HG02840 (cell line): ENCODE data around the gene TBC1D20.

ENCODE experiments used
- ATAC-seq: cut with Tn5 transposase; IDR thresholded peaks from one replicate; pipeline ENCODE4 v1.9.1; 2021; ENCODE audit warnings: mild to moderate bottlenecking, moderate library complexity, moderate number of reproducible peaks; ENCODE audit not compliant: unreplicated experiment, low FRiP score

Gene TBC1D20

DNA sequence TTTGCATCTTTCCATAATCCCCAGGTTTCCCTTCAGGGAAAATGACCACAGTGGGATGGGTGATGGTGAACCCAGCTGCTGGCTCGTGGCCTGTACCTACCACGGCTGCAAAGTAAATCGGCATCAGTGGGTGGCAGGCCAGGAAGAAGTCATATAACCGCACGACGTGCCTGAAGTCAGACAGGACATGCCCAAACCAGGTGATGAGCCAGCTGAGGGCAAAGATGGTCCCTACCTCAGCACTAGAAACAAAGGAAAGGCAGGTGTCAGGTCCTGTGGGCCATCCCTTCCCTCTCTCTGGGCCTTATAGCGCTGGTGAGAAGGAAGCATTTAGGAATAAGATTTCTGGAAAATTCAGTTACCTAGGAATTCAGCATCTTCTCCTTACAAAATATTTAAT lies 22.2 kb downstream of the TBC1D20 start:
- ATAC-seq = no peak

DNA sequence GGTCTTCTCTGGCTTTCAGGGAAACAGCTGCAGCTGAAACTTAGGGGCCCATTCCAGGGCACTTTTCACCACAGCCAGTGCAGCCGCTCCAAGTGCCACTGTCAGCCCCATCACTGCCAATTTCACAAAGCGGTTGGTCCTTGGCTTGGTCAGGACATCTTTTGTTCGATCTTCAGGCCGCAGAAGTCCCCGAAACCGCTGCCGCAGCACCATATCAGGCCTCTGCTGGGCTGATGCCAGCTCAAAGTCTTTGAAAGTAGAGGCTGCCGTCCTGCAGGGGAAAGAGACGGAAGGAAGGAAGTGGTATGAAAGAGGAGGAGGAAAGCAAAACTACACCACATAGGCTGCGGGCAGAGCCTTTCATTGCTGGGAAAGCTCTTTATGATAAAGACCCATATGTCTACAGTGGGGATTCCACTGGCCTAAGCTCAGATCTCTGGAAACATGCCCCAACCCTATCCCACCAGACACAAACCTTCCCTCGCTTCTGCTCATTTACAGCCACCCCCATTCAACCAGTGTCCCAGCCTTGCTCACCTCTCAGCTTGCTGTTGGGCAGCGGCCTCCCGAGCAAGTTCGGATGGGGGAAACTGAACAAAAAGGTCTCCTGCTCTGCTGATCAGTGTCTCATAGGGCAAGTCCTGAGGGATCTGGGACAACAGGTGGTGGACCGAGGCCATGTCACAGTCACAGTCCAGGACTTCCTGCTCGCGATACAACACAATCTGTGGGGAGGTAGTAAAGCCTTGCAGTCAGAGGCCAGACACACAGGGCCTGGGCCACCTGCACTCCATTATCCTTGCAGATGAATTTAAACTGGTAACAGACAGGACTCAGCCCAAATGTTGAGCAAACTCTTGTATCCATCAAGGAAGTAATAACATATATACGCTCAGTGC lies 23.5 kb downstream of the TBC1D20 start:
- ATAC-seq = no peak

DNA sequence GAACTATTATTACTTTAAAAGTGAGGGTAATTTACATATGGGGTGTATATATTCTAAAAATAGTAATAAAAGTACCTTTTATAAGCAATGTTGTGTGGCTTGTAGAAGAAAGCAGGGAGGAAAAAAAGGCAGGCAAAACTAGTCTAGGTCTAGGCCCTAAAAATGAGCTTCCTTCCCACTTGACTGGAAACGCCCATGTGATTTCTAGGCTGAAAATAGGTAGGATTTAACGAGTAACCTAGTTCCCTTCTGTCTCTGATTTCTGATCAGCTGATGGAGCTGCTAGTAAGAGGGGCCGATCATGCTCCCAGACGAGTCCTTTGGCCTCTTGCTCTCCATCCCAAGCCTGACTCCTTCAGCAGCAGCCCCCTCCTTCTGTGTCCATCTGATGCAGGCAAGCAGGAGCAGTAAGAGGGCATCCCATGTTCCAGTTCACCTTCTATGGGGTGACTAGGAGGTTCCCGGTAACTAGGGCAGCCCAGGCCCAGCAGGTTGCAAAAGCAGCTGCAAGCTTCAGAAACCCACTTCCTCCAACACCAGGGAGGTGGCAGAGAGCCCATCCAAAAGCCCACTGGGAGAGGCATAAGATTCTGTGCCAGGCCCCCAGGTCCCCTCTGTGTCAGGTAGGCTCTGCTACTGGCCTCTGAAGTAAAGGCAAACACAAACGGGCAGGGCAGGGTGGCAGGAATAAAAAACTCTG lies 24.4 kb downstream of the TBC1D20 start:
- no peak for ATAC-seq

DNA sequence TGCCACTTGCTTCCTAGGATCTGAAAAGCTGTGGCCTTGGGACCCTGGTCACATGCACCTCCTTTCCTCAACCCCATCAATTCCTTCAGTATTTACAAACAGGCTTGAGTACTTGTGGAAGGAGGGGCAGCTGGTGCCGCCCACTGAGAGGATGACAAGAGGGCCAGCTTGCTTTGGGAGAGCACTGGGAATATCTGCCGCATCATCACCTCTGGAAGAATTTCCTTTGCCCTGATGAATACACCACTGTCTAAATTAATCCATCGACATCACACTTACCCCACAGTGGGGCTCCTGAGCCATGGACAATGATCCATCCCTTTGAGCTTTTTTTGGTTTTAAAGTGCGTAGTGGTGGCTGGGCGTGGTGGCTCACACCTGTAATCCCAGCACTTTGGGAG lies 25.9 kb downstream of the TBC1D20 start:
- no peak for ATAC-seq

DNA sequence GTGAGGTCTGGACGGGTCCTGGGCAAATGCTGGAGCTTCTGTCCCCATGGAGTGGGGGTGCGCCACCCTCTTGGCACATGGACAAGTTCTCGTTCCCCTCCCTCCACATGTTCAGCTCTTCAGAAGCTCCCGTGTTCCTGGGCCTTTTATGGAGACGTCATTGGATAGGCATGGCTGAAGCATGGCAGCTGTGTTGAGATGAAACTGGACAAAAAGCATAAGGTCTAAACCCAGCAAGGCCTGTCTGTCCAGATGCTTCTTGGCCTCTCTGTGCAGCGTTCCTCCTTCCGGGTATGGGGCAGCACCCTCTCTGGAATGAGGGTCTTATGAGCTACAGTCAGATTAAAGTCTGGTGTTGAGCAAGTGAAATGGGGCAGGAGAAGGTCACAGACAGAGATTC lies 26.8 kb downstream of the TBC1D20 start:
- no peak for ATAC-seq

DNA sequence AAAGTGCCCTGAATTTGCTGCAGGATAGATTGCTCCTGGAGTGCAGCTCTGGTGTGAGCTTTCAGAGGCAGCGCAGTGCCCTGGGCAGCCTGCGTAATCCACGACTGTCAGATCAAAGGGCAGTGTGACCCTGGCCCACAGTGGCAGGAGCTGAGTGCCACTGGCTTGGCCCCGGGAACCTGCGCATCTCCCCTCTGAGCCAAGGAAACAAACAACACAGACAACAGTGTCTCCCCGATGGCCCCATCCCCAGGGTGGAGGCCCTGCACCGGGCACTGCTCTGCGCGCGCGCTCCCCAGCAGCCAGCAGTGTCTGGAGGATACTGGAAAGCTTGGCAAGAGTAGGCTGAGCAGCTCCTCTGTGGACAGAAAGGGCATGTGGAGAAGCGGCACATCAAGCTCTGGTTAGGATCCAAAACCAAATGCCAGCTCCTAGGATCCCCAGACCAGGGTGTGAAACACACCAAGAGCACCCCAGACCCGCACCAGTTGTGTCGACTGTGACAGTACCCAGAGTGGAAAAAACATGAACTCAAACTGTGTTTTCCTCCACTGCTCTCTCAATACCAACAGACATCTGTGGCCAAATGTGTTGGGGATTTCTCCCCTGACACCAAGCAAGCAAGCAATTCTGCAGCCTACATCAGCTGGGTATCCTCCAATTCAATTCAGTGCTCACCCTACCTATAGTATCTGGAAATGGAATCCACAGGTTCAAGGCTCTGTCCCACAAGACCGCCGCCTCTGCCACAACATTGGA lies 27.5 kb downstream of the TBC1D20 start:
- no peak for ATAC-seq

DNA sequence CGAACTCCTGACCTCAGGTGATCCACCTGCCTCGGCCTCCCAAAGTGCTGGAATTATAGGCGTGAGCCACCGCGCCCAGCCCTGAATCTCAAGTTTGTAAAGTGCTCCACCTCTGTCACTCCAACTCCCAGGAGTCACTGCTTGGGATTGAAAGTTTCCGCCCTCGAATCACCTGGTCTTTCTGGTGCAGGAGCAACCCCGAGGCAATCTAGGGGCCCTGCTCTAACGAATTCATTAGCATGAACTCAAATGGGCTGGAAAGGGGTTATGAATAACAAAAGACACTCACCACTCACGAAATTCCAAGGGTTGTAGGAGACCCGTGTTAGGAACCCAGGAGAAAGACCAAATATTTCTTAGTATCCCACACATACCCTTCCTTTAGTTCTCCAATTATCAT lies 28.1 kb downstream of the TBC1D20 start:
- ATAC-seq = no peak

DNA sequence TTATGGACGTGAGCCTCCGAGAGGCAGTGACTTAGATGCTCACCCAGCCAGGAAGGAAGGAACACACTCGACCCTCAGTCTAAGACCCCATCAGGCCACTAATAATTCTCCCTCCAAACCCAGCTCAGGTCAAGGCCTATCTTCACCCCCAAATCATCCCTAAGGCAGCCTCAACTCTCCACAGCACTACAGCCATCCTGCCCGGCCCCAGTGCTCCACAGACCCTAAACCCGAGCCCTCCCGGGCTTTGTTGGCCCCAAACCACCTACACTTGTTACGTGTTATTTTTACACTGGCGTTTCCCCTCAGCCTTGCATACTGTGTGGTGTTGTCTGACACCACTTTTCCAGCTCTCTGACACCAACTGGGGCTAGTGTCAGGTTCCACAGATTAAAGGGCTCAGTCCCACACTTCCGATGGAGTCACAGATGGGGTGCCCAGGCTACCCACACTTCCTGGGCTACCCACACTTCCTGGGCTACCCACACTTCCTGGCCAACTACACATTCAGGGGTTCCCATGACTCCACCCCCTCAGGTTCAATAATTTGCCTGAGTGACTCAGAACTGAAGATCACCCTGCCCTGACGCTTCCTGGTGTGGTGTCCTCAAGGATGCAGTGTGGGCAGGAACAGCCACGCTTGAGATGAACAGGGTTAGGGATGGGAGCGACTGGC lies 28.9 kb downstream of the TBC1D20 start:
- peak; percentile 51 for ATAC-seq

DNA sequence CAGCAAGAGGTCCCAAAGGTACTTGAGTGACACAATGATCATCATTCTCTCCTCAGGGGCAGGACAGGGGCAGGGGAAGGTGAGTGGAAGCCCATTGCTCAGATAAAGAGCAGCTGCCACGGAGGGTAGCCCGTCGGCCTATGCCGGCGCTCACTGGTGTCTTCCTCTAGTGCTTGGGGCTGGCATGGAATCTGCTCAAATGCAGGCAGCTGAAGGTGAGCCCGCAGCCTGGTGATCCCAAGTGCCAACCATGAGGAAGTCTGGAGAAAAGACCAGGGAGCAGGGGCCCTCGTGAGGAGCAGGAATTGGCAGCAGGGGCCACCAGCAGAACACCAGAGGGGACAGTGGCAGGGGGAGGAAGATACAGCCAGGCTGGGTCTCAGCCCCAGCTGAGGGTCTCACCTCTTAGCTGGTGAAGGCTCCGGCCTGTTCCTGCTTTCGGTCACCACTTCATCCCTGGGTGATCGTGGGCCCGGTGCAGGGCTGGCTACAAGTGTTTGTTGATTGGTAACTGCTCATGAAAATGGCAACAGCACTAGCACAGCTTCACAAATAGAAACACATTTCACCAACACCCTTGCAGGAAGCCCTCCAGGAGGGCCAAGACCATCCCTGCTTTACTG lies 29.5 kb downstream of the TBC1D20 start:
- no peak for ATAC-seq

DNA sequence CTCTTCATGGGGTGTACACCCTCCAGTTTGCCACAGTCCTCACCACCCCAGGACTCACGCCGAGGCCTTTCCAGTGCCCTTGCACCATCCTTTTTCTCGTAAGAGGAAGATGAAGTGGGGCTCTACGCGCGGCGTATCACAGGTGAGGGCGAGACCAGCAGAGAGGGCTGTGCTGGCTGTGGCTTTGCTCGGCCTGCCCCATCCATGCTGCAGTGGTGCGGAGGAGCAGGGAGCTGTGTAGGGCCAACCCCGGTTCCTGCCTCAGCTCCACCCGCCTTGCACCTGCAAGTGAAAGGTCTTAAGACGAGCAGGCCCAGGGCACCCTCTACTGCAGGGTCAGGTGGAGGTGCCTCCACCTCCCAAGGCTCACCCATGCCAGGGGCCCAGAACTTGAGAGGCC lies 30.1 kb downstream of the TBC1D20 start:
- no peak for ATAC-seq

DNA sequence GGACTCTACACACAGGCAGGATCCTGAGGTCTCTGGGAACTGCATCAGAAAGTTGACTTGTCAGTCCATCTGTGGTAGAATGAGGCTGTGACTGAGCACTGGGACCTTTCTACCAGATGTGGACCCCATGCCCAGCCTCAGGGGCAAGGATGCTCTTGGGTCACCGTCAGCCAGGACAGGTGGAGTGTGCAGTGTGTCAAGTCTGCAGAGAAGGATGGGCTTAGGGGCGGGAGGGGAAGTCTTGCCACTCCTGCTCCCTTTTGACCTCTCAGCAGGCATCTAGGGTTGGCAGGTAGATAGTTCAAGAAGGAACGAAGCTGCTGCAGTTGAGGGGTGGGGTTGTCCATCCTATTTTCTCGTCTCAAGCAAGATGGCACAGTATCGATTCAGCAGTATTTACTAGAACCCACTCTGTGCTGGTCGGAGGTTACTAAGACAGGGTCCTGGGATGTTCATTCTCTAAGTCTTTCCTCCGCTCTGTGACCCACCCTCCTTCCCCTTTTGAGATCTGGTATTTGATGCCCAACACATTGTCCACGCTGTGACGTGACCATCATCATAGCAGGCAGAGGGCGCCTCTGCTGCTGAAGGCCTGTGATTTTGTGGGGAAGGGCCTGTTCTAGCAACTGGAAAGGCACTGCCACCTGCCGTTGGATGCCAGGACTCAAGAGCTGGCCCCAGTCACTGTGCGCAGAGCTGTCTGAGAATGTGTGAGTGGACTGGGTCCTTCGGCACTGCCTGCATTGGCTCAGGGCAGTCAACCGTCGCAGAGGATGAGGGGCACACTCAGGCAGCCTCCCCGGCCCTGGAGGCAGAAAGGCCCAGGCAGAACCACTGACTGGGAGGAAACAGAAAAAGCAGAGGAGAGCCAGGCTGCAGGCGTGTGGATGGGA lies 31.1 kb downstream of the TBC1D20 start:
- ATAC-seq = no peak

DNA sequence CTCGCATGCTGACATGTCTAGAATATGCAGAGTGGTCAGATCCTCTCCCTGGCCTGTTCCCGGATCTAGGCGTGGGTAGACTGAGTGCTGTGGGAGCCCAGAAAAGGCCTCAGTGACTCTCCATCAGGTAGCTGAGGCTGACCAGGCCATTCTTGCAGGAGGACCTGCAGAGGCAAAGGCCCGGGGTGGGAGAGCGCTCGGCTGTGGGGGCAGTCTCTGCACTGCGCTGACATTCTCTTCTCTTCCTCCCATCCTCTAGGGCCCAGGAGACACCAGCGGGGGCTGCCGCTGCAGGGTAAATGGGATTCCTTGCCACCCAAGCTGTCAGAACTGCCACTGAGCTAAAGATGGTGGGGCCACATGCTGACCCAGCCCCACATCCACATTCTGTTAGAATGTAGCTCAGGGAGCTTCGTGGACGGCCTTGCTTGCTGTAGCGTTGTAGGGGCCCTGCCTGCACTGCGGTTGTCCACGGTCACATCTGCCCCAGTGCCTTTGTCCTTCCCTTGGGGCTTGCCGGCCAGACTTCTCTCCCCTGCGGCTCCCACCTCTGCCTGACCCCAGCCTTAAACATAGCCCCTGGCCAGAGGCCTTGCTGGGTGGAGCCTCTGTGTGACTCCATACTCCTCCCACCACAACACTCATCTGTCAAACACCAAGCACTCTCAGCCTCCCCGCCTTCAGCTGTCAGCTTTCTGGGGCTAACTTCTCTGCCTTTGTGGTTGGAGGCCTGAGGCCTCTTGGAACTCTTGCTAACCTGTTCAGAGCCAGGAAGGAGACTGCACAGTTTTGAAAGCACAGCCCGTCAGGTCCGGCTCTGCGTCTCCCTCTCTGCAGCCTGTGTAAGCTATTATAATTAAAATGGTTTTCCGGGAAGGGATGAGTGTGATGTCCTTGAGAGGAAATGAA lies 32.0 kb downstream of the TBC1D20 start:
- ATAC-seq = no peak

DNA sequence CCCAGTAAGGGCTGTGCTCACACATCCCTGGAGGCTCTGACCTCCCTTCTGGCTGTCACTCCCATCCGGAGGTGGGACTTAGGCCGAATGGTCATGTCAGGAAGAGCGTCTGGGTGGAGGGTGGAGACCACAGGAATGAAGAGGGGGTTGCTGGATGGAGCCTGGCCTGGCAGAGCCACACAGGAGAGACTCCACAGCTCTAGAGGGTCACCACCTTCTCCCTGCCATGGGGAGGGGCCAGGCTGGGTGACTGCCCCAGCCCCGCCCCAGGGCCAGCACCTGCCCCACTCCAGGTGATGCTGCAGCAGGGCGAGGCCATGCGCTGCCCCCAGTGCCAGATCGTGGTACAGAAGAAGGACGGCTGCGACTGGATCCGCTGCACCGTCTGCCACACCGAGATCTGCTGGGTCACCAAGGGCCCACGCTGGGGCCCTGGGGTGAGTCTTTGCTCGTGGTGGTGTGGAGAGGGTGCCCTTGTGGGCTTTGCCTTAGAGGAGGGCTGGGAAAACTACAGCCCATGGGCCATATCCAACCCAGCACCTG lies 33.6 kb downstream of the TBC1D20 start:
- ATAC-seq = no peak

DNA sequence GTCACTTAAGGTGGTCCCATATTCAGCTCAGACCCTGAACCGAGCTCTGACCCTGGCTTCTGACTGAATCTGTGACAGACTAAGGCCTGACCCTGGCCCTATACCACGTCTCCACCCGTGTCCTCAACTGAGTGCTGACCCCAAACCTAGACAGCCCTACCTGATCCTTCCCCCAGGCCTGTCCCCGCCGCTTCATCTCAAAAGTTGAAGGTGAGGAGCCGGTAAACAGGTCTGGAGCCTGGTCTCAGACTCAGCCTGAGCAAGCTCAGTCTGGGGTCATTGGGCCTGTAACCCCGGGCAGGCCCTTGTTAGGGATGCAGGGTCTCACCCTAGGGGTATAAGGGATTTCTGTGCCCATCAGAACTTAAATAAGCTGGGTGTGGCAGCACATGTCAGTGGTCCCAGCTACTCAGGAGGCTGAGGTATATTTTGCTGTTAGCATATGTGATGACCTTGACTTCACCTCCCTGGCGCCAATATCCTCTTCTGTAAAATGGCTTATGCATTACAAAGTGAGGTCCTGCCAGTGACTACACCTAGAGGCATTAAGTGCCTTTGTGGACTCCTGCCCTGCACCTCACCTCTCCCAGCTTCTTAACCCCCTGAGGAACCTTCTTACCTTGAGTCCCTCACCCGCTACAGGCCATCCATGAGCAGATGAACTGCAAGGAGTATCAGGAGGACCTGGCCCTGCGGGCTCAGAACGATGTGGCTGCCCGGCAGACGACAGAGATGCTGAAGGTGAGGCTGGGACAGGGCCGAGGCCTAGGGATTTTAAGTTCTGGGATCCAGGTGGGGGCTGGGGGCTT lies 34.3 kb downstream of the TBC1D20 start:
- ATAC-seq = no peak

DNA sequence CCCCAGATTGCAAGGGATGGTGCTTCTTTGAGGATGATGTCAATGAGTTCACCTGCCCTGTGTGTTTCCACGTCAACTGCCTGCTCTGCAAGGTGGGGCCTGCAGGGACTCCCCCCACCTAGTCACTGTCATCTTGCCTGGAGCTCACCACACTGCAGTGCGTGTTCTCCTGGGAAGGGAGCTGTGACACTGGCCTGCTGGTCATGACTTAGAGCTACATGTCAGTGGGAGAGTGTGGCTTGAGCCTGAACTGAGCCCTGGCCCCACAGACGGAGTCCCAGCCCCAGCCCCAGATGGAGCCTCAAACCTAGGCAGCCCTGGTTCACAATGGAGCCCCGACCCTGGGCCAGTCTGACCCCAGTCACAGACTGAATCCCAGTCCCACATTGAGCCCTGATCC lies 34.9 kb downstream of the TBC1D20 start:
- ATAC-seq = no peak

DNA sequence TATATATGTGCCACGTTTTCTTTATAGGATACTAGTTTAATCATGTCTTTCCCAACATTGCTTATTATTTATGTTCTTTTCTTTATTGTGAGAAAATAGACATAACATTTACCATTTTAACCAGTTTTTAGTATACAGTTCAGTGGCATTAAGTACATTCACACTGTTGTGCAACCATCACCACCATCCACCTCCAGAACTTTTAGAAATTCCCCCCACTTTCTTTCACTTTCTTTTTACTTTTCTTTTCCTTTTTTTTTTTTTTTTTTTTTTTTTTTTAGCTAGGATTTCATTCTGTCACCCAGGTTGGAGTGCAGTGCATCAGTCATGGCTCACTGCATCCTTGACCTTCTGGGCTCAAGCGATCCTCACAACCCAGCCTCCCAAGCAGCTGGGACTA lies 35.8 kb downstream of the TBC1D20 start:
- ATAC-seq = no peak

DNA sequence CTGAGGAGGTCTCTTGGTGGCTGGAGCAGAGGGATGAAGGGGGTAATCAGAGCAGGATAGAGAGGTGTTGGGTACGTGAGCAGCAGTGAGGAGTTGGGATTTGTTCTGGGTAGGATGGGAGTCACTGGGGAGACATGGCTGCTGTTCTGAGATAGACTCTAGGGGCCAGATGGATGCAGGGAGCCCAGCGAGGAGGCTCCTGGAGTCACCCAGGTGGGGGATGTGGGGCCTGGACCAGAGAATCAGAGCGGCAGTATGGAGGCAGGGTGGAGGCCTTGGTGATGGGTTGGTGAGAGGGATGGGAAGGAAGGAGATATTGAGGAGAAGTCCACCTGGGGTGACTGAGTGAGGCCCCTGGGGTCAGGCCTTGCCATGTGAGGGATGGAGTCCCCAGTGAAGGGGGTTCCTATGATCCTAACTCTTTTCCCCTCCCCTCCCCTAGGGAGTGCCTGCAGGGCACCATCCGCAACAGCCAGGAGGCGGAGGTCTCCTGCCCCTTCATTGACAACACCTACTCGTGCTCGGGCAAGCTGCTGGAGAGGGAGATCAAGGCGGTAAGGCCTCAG lies 40.6 kb downstream of the TBC1D20 start:
- ATAC-seq = no peak
